CD4-positive, alpha-beta memory T cell (primary cell): Measurements from ENCODE around the gene PLXDC2. TPM values are rescaled to one million over a fixed set of nuclear protein-coding genes. Genes with fewer than 3 reads are reported as not detected.
A peak's percentile ranks its signal among the peaks of the same experiment; 100 is the strongest.

Experiments
- CTCF ChIA-PET: fragments of 350-600 bp; sonication (Branson Sonifier 250); formaldehyde crosslinking; loops from one replicate; lab custom pipeline; 2021; ENCODE audit warnings: inconsistent platforms; ENCODE audit not compliant: partially characterized antibody; lab: Charles Lee
- POLR2A ChIA-PET: fragments of 350-600 bp; sonication (Branson Sonifier 250); formaldehyde crosslinking; loops from one replicate; lab custom pipeline; 2021; ENCODE audit not compliant: partially characterized antibody; lab: Charles Lee
- DNase-seq, 5 donors: peaks; one replicate each; pipeline versions ENCODE4 v3.0.0 to v3.0.0-alpha.2; 2020 to 2022; ENCODE audit warnings: mixed read lengths in 1 of 5
- H3K27ac ChIP-seq: one replicate; pipeline ENCODE4 v1.7.0; 2013; ENCODE audit warnings: low read depth, low read length
- H3K27me3 ChIP-seq: 2 replicates; pipeline ENCODE4 v1.7.0; 2013; ENCODE audit warnings: mild to moderate bottlenecking, low read length, moderate library complexity; ENCODE audit not compliant: insufficient read depth
- H3K36me3 ChIP-seq: 2 replicates; pipeline ENCODE4 v1.7.0; 2013; ENCODE audit warnings: mild to moderate bottlenecking, low read length, moderate library complexity; ENCODE audit not compliant: insufficient read depth
- H3K4me1 ChIP-seq: 2 replicates; pipeline ENCODE4 v1.7.0; 2013; ENCODE audit warnings: mild to moderate bottlenecking, low read length, moderate library complexity; ENCODE audit not compliant: insufficient read depth
- H3K4me3 ChIP-seq, 2 donors: one replicate each; pipeline ENCODE4 v1.7.0; 2013; ENCODE audit warnings: low read length in 2 of 2, mild to moderate bottlenecking in 1 of 2
- H3K9me3 ChIP-seq, 2 donors: one replicate each; pipeline ENCODE4 v1.7.0; 2013; ENCODE audit warnings: low read length in 2 of 2, control low read depth in 1 of 2; ENCODE audit not compliant: control insufficient read depth in 1 of 2
- H3K27ac Mint-ChIP-seq, 7 donors: one replicate each; pipeline ENCODE4 v1.8.0; 2020 to 2021; ENCODE audit warnings: mixed read lengths in 7 of 7, mild to moderate bottlenecking in 6 of 7, inconsistent platforms in 3 of 7, moderate library complexity in 3 of 7
- H3K27me3 Mint-ChIP-seq, 2 donors: one replicate each; pipeline ENCODE4 v1.8.0; 2020 to 2021; ENCODE audit warnings: mixed read lengths in 2 of 2
- H3K36me3 Mint-ChIP-seq, 2 donors: one replicate each; pipeline ENCODE4 v1.8.0; 2020 to 2021; ENCODE audit warnings: mixed read lengths in 2 of 2, inconsistent platforms in 1 of 2, mild to moderate bottlenecking in 1 of 2
- H3K4me1 Mint-ChIP-seq, 4 donors: one replicate each; pipeline ENCODE4 v1.8.0; 2020 to 2021; ENCODE audit warnings: mixed read lengths in 4 of 4, mild to moderate bottlenecking in 1 of 4
- H3K4me3 Mint-ChIP-seq, 8 donors: one replicate each; pipeline ENCODE4 v1.8.0; 2020 to 2021; ENCODE audit warnings: mixed read lengths in 8 of 8, mild to moderate bottlenecking in 7 of 8, moderate library complexity in 6 of 8, inconsistent platforms in 3 of 8
- H3K9me3 Mint-ChIP-seq, 8 donors: one replicate each; pipeline ENCODE4 v1.8.0; 2020 to 2021; ENCODE audit warnings: mixed read lengths in 8 of 8, mild to moderate bottlenecking in 5 of 8, inconsistent platforms in 3 of 8, moderate library complexity in 1 of 8
- intact Hi-C: fragments of 100-400 bp; cut with micrococcal nuclease; formaldehyde crosslinking; loops from one replicate; pipeline ENCODE4 v1.15.1; 2023
- polyA plus RNA-seq, 2 donors: library from polyadenylated mRNA; unstranded; fragments of 300-500 nt; fragmentation: Illumina TruSeq; gene quantifications; one replicate each; pipeline ENCODE4 v1.2.3, GENCODE V29; 2021
- total RNA-seq, 2 experiments: library from RNA; stranded (reverse); gene quantifications; one replicate each; pipeline ENCODE4 v1.2.3, GENCODE V29; 2021

Gene PLXDC2
- total and polyA plus RNA-seq, 4 experiments from 2014 or later = 0.90 to 1.2 TPM; not detected in 2

GRCh38 chr10:20277820-20278219 is 461.6 kb downstream of the PLXDC2 start:
- no peaks in the 10 kb centered on the region for H3K4me1 Mint-ChIP-seq
- CTCF ChIA-PET = no interaction called here
- no peaks in the 10 kb centered on the region for H3K27me3 Mint-ChIP-seq
- DNase-seq = no peak
- Histone ChIP-seq H3K27ac (no peak overlapping the region), H3K27me3 (no peaks in the 10 kb centered on the region), H3K4me1 (no peaks in the 10 kb centered on the region), H3K4me3 (no peak overlapping the region), H3K36me3 (no peaks in the 10 kb centered on the region), H3K9me3 (no peaks in the 10 kb centered on the region)
- POLR2A ChIA-PET = no interaction called here
- no peaks in the 10 kb centered on the region for H3K36me3 Mint-ChIP-seq
- H3K9me3 Mint-ChIP-seq = peaks cover 2 to 24% (median 6%) of the 10 kb centered on the region in 8 donors
- intact Hi-C loops = no loop called here
- H3K27ac Mint-ChIP-seq = no peak overlapping the region
- no peak overlapping the region for H3K4me3 Mint-ChIP-seq

GRCh38 chr10:20281579-20281978 is 465.3 kb downstream of the PLXDC2 start:
- no peaks in the 10 kb centered on the region for H3K27me3 ChIP-seq
- POLR2A ChIA-PET = no interaction called here
- Mint-ChIP-seq H3K27ac (peak overlapping the region in 1 of 7 donors; percentile 13), H3K4me1 (no peaks in the 10 kb centered on the region), H3K27me3 (no peaks in the 10 kb centered on the region), H3K36me3 (no peaks in the 10 kb centered on the region), H3K4me3 (no peak overlapping the region), H3K9me3 (peaks cover 0 to 12% (median 5%) of the 10 kb centered on the region in 8 donors)
- DNase-seq = no peak
- H3K27ac ChIP-seq = no peak overlapping the region
- no peak overlapping the region for H3K4me3 ChIP-seq
- no peaks in the 10 kb centered on the region for H3K9me3 ChIP-seq
- intact Hi-C loops = no loop called here
- CTCF ChIA-PET = no interaction called here
- H3K4me1 ChIP-seq = no peaks in the 10 kb centered on the region
- H3K36me3 ChIP-seq = no peaks in the 10 kb centered on the region

GRCh38 chr10:20287586-20287985 is 471.4 kb downstream of the PLXDC2 start:
- H3K27me3 ChIP-seq = no peaks in the 10 kb centered on the region
- no peak for DNase-seq
- ChIA-PET POLR2A (no interaction called here), CTCF (no interaction called here)
- intact Hi-C loops = no loop called here
- Mint-ChIP-seq H3K36me3 (no peaks in the 10 kb centered on the region), H3K27me3 (no peaks in the 10 kb centered on the region), H3K4me3 (no peak overlapping the region), H3K27ac (no peak overlapping the region), H3K4me1 (no peaks in the 10 kb centered on the region), H3K9me3 (peaks cover 0 to 19% (median 6%) of the 10 kb centered on the region in 8 donors)
- no peak overlapping the region for H3K4me3 ChIP-seq
- no peaks in the 10 kb centered on the region for H3K36me3 ChIP-seq
- no peak overlapping the region for H3K27ac ChIP-seq
- no peaks in the 10 kb centered on the region for H3K4me1 ChIP-seq
- no peaks in the 10 kb centered on the region for H3K9me3 ChIP-seq

GRCh38 chr10:20288060-20288459 is 471.8 kb downstream of the PLXDC2 start:
- intact Hi-C loops = no loop called here
- H3K36me3 Mint-ChIP-seq = no peaks in the 10 kb centered on the region
- H3K9me3 ChIP-seq = no peaks in the 10 kb centered on the region
- ChIA-PET CTCF (no interaction called here), POLR2A (no interaction called here)
- no peak overlapping the region for H3K4me3 ChIP-seq
- H3K4me3 Mint-ChIP-seq = no peak overlapping the region
- no peaks in the 10 kb centered on the region for H3K4me1 ChIP-seq
- H3K27me3 Mint-ChIP-seq = no peaks in the 10 kb centered on the region
- H3K36me3 ChIP-seq = no peaks in the 10 kb centered on the region
- no peak overlapping the region for H3K27ac ChIP-seq
- H3K27me3 ChIP-seq = no peaks in the 10 kb centered on the region
- H3K4me1 Mint-ChIP-seq = no peaks in the 10 kb centered on the region
- DNase-seq = no peak
- H3K27ac Mint-ChIP-seq = no peak overlapping the region
- H3K9me3 Mint-ChIP-seq = peaks cover 0 to 22% (median 7%) of the 10 kb centered on the region in 8 donors

GRCh38 chr10:20289070-20289828 is 473.0 kb downstream of the PLXDC2 start:
- no peaks in the 10 kb centered on the region for H3K9me3 ChIP-seq
- no peaks in the 10 kb centered on the region for H3K27me3 ChIP-seq
- ChIA-PET CTCF (no interaction called here), POLR2A (no interaction called here)
- intact Hi-C loops = no loop called here
- Mint-ChIP-seq H3K27me3 (no peaks in the 10 kb centered on the region), H3K9me3 (peaks cover 0 to 15% (median 7%) of the 10 kb centered on the region in 8 donors), H3K36me3 (no peaks in the 10 kb centered on the region), H3K27ac (no peak overlapping the region), H3K4me3 (no peak overlapping the region), H3K4me1 (no peaks in the 10 kb centered on the region)
- H3K36me3 ChIP-seq = no peaks in the 10 kb centered on the region
- no peak overlapping the region for H3K4me3 ChIP-seq
- no peak for DNase-seq
- H3K27ac ChIP-seq = no peak overlapping the region
- no peaks in the 10 kb centered on the region for H3K4me1 ChIP-seq

GRCh38 chr10:20298417-20298816 is 482.2 kb downstream of the PLXDC2 start:
- Mint-ChIP-seq H3K27me3 (no peaks in the 10 kb centered on the region), H3K9me3 (peaks cover 2 to 27% (median 17%) of the 10 kb centered on the region in 8 donors), H3K27ac (no peak overlapping the region), H3K36me3 (no peaks in the 10 kb centered on the region), H3K4me1 (no peaks in the 10 kb centered on the region), H3K4me3 (no peak overlapping the region)
- H3K36me3 ChIP-seq = no peaks in the 10 kb centered on the region
- ChIA-PET CTCF (no interaction called here), POLR2A (no interaction called here)
- no peaks in the 10 kb centered on the region for H3K27me3 ChIP-seq
- DNase-seq = no peak
- no peak overlapping the region for H3K27ac ChIP-seq
- intact Hi-C loops = no loop called here
- no peaks in the 10 kb centered on the region for H3K9me3 ChIP-seq
- H3K4me3 ChIP-seq = no peak overlapping the region
- no peaks in the 10 kb centered on the region for H3K4me1 ChIP-seq

GRCh38 chr10:20299034-20299736 is 483.0 kb downstream of the PLXDC2 start:
- Mint-ChIP-seq H3K27me3 (no peaks in the 10 kb centered on the region), H3K36me3 (no peaks in the 10 kb centered on the region), H3K4me1 (no peaks in the 10 kb centered on the region), H3K4me3 (no peak overlapping the region), H3K9me3 (peaks cover 2 to 27% (median 17%) of the 10 kb centered on the region in 8 donors), H3K27ac (no peak overlapping the region)
- no peak overlapping the region for H3K27ac ChIP-seq
- no peaks in the 10 kb centered on the region for H3K4me1 ChIP-seq
- H3K36me3 ChIP-seq = no peaks in the 10 kb centered on the region
- DNase-seq = no peak
- H3K9me3 ChIP-seq = no peaks in the 10 kb centered on the region
- POLR2A ChIA-PET = no interaction called here
- intact Hi-C loops = no loop called here
- H3K27me3 ChIP-seq = no peaks in the 10 kb centered on the region
- CTCF ChIA-PET = no interaction called here
- H3K4me3 ChIP-seq = no peak overlapping the region
